ENCODE results near the gene TXK.
A peak's percentile ranks its signal among the peaks of the same experiment; 100 is the strongest.

Gene TXK

GRCh38 chr4:48153791-48154550 is 19.9 kb upstream of the TXK start:
- no peak for TF ChIP-seq POLR2A (IDR thresholded peaks at IDR 0.05; ENCODE audit: low read depth, low read length)
- no peak for FAIRE-seq
- no peak for DNase-seq (ENCODE audit: insufficient read length, low spot score)

- TF ChIP-seq POLR2A (IDR thresholded peaks at IDR 0.05; ENCODE audit: low read depth, low read length) = no peak
- DNase-seq (ENCODE audit: insufficient read length, low spot score) (no peak), FAIRE-seq (no peak)
Observed at GRCh38 chr4:48152259-48152658, 18.2 kb upstream of the TXK start.

GRCh38 chr4:48149827-48150370 is 15.8 kb upstream of the TXK start:
- no peak for FAIRE-seq
- TF ChIP-seq POLR2A (IDR thresholded peaks at IDR 0.05; ENCODE audit: low read depth, low read length) = no peak
- no peak for DNase-seq (ENCODE audit: insufficient read length, low spot score)

GRCh38 chr4:48147621-48148020 is 13.6 kb upstream of the TXK start:
- TF ChIP-seq POLR2A (IDR thresholded peaks at IDR 0.05; ENCODE audit: low read depth, low read length) = no peak
- DNase-seq (ENCODE audit: insufficient read length, low spot score) = no peak
- no peak for FAIRE-seq

- no peak for TF ChIP-seq POLR2A (IDR thresholded peaks at IDR 0.05; ENCODE audit: low read depth, low read length)
- FAIRE-seq (no peak), DNase-seq (ENCODE audit: insufficient read length, low spot score) (no peak)
Observed at GRCh38 chr4:48141048-48141447, 7.0 kb upstream of the TXK start.

GRCh38 chr4:48139691-48140090 is 5.6 kb upstream of the TXK start:
- TF ChIP-seq POLR2A (IDR thresholded peaks at IDR 0.05; ENCODE audit: low read depth, low read length) = no peak
- FAIRE-seq (no peak), DNase-seq (ENCODE audit: insufficient read length, low spot score) (no peak)

GRCh38 chr4:48138936-48139335 is 4.9 kb upstream of the TXK start:
- no peak for DNase-seq (ENCODE audit: insufficient read length, low spot score)
- TF ChIP-seq POLR2A (IDR thresholded peaks at IDR 0.05; ENCODE audit: low read depth, low read length) = no peak

GRCh38 chr4:48138511-48138910 is 4.5 kb upstream of the TXK start:
- TF ChIP-seq POLR2A (IDR thresholded peaks at IDR 0.05; ENCODE audit: low read depth, low read length) = no peak
- no peak for FAIRE-seq

More at GRCh38 chr4:48138936-48139335, 4.9 kb upstream of the TXK start:
- FAIRE-seq = no peak

GRCh38 chr4:48137846-48138245 is 3.8 kb upstream of the TXK start:
- TF ChIP-seq POLR2A (IDR thresholded peaks at IDR 0.05; ENCODE audit: low read depth, low read length) = no peak
- no peak for DNase-seq (ENCODE audit: insufficient read length, low spot score)
- FAIRE-seq = no peak

More at GRCh38 chr4:48138511-48138910, 4.5 kb upstream of the TXK start:
- DNase-seq (ENCODE audit: insufficient read length, low spot score) = no peak

GRCh38 chr4:48133669-48134068 is 381 bp downstream of the TXK start:
- FAIRE-seq = no peak
- no peak for TF ChIP-seq POLR2A (IDR thresholded peaks at IDR 0.05; ENCODE audit: low read depth, low read length)
- DNase-seq (ENCODE audit: insufficient read length, low spot score) = no peak

GRCh38 chr4:48131736-48132135 is 2.3 kb downstream of the TXK start:
- DNase-seq (ENCODE audit: insufficient read length, low spot score) (no peak), FAIRE-seq (no peak)
- no peak for TF ChIP-seq POLR2A (IDR thresholded peaks at IDR 0.05; ENCODE audit: low read depth, low read length)

- TF ChIP-seq POLR2A (IDR thresholded peaks at IDR 0.05; ENCODE audit: low read depth, low read length) = no peak
- DNase-seq (ENCODE audit: insufficient read length, low spot score) (no peak), FAIRE-seq (no peak)
Observed at GRCh38 chr4:48130100-48130499, 4.0 kb downstream of the TXK start.

GRCh38 chr4:48129307-48130014 is 4.6 kb downstream of the TXK start:
- no peak for TF ChIP-seq POLR2A (IDR thresholded peaks at IDR 0.05; ENCODE audit: low read depth, low read length)
- FAIRE-seq (no peak), DNase-seq (ENCODE audit: insufficient read length, low spot score) (no peak)

GRCh38 chr4:48127682-48128404 is 6.2 kb downstream of the TXK start:
- TF ChIP-seq POLR2A (IDR thresholded peaks at IDR 0.05; ENCODE audit: low read depth, low read length) = no peak
- DNase-seq (ENCODE audit: insufficient read length, low spot score) (peak; percentile 44), FAIRE-seq (no peak)

Measured in H54 (cell line).